Thymus (tissue), 11 donors: ENCODE measurements around the gene KLC1. TPM values are rescaled to one million over a fixed set of nuclear protein-coding genes. Genes with fewer than 3 reads are reported as not detected.

ENCODE experiments used
- DNase-seq, 9 donors: peaks; one replicate each; pipeline ENCODE4 v3.0.0-alpha.2; 2013; ENCODE audit warnings: low spot score in 9 of 9, low read depth in 6 of 9, missing footprints in 1 of 9
- H3K27ac ChIP-seq, 2 donors: one replicate each; pipeline ENCODE4 v1.5.1; 2013; ENCODE audit warnings: control low read depth in 1 of 2, low read depth in 1 of 2, low read length in 1 of 2, mild to moderate bottlenecking in 1 of 2, moderate library complexity in 1 of 2
- H3K27me3 ChIP-seq, 2 donors: one replicate each; pipeline ENCODE4 v1.5.1; 2013; ENCODE audit warnings: low read length in 1 of 2; ENCODE audit not compliant: control insufficient read depth in 2 of 2, insufficient read depth in 1 of 2
- H3K36me3 ChIP-seq, 2 donors: one replicate each; pipeline ENCODE4 v1.5.1; 2013; ENCODE audit warnings: low read length in 1 of 2, mild to moderate bottlenecking in 1 of 2, moderate library complexity in 1 of 2; ENCODE audit not compliant: control insufficient read depth in 2 of 2, insufficient read depth in 2 of 2
- H3K4me1 ChIP-seq, 2 donors: one replicate each; pipeline ENCODE4 v1.5.1; 2013; ENCODE audit warnings: low read length in 2 of 2; ENCODE audit not compliant: control insufficient read depth in 2 of 2, insufficient read depth in 2 of 2
- H3K4me3 ChIP-seq, 2 donors: one replicate each; pipeline ENCODE4 v1.5.1; 2013; ENCODE audit warnings: low read length in 2 of 2, control low read depth in 1 of 2, mild to moderate bottlenecking in 1 of 2
- H3K9me3 ChIP-seq, 2 donors: one replicate each; pipeline ENCODE4 v1.5.1; 2013; ENCODE audit warnings: low read length in 1 of 2, mild to moderate bottlenecking in 1 of 2; ENCODE audit not compliant: control insufficient read depth in 2 of 2, insufficient read depth in 1 of 2
- WGBS: extraction: QIAGEN DNeasy Blood & Tissue Kit; methylation state at CpG from one replicate; pipeline ENCODE4 v1.1.7; 2013; 5-methylcytosine and 5-hydroxymethylcytosine counted together
- polyA plus RNA-seq: library from polyadenylated mRNA; stranded (reverse); fragments of 200-250 nt; gene quantifications from one replicate; pipeline ENCODE4 v1.2.3, GENCODE V29; 2013
- total RNA-seq: library from RNA; stranded (reverse); fragments of 120-200 nt; gene quantifications from one replicate; pipeline ENCODE4 v1.2.4, GENCODE V29; 2013
- donor health status: healthy.

KLC1 gene
- total and polyA plus RNA-seq, 2 donors = 60.1 to 121 TPM

DNA sequence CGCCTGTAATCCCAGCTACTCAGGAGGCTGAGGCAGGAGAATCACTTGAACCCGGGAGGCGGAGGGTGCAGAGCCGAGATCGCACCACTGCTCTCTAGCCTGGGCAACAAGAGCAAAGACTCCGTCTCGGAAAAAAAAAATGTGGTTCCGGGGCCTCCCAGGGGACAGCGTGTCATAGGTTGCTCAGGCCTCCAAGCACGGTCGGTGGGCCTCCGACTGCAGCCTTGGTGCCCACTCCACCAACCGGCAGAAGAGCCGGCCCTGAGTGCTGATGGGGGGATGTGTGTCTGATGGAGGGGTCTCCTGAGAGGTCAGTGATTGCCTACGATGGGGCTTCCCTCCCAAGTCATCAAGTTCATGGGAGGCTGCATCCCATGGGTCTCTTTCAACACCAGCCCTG lies 102.5 kb downstream of the KLC1 start:
- WGBS = 99% methylated on average over 15 of the region's 15 CpGs
- Histone ChIP-seq H3K4me1 (peaks cover 3 to 24% of the 10 kb centered on the region in 2 donors), H3K27me3 (no peaks in the 10 kb centered on the region), H3K9me3 (no peaks in the 10 kb centered on the region), H3K4me3 (no peak overlapping the region), H3K27ac (peak overlapping the region in 1 of 2 donors; percentile 3), H3K36me3 (peaks cover 59 to 71% of the 10 kb centered on the region in 2 donors)
- no peak for DNase-seq

DNA sequence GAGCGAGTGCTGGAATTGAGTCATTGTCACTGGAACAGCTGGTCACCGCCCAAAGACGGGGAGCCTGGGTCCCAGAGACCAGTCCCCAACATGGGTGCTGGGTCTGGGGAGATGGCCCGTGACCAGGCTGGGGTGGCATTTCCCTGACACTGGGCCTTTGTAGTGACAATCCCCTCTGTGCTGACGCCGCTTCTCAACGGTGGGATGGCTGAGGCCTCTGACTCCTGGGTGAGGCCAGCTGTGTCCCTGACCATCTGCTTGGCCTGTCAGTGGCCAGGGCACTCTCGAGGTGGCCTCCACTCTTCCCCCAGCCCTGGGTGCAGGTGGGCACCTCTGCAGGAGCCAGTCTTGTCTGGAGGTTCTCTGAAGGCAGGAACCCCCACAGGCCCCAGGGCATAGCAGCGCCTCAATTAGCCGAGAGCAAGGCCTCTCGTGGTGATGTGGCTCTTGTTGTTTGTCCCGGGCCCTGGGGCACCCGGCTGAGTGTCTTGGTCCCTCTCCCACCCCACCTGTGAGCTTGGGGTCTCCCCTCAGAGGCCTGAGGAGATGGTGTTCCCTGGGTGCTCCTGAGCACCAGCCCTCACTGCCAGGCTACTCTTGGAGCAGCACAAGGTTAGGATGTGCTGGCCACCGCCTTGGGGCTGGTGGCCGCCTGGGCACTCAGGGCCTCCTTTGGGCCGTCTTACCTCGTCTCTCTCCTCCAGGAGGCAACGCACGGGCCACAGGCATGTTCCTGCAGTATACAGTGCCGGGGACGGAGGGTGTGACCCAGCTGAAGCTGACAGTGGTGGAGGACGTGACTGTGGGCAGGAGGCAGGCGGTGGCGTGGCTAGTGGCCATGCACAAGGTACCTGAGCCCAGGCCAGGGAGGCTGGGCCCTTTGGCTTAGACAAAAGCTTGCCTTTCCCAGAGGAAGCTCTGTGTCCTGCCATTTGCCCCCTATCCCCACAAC lies 103.2 kb downstream of the KLC1 start:
- Histone ChIP-seq H3K4me1 (peaks cover 3 to 24% of the 10 kb centered on the region in 2 donors), H3K36me3 (peaks cover 58 to 70% of the 10 kb centered on the region in 2 donors), H3K27ac (no peak overlapping the region), H3K9me3 (no peaks in the 10 kb centered on the region), H3K27me3 (no peaks in the 10 kb centered on the region), H3K4me3 (no peak overlapping the region)
- DNase-seq = no peak
- 98% methylated on average over 24 of the region's 24 CpGs for WGBS

DNA sequence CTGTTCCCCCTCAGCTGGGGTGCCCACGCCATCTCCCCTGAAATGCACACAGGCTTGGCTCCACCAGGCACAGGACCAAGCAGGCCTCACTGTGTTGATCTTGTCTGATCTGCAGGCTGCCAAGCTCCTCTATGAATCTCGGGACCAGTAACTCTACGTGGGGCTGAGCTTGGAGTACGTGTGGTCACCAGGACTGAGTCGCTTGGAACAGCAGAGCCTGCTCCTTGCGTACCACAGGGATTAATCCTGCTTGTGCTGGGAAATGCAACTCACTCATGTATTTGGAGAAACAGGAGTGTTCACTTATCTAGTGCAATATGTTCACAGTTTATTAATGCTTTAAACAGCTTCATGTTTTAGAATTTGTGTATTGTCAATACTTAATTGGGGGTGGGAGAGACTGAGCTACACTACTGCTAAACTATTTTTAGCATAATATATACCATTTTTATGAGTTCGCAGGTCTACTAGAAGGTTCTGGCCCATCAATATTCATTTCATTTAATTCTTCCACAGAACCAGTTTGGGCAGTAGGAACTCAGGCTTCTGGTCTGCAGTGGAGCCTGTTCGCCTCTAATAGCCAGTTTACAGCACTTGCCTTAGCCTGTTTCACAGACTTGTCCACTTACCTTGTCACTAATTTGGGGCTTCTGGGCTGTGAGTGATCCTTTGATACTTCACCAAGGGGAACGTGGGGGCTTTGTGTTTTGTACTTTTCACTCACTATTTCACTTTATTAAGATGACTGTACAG lies 104.0 kb downstream of the KLC1 start:
- H3K4me1 ChIP-seq = peaks cover 3 to 24% of the 10 kb centered on the region in 2 donors
- H3K27ac ChIP-seq = no peak overlapping the region
- no peak overlapping the region for H3K4me3 ChIP-seq
- 97% methylated on average over 9 of the region's 9 CpGs for WGBS
- no peaks in the 10 kb centered on the region for H3K27me3 ChIP-seq
- no peak for DNase-seq
- peaks cover 53 to 69% of the 10 kb centered on the region in 2 donors for H3K36me3 ChIP-seq
- H3K9me3 ChIP-seq = no peaks in the 10 kb centered on the region

DNA sequence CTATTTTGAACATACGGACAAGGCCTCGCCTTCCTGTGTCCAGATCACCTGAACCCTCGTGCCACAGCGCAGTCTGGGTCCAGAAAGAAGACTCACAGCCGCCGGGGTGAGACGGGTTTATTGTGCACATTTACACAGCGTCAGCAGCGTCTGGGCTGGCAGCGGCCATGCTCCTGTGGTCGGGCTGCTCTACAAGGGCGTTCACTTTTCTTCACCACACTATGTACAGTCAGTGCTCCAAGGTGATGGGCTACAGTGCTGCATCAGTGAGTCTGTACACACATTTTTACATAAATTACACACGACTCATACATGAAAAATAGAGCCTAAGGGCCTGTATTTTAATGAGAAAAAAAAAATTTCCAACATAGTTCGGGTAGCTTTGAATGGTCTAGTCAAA lies 104.6 kb downstream of the KLC1 start:
- WGBS = 98% methylated on average over 14 of the region's 14 CpGs

DNA sequence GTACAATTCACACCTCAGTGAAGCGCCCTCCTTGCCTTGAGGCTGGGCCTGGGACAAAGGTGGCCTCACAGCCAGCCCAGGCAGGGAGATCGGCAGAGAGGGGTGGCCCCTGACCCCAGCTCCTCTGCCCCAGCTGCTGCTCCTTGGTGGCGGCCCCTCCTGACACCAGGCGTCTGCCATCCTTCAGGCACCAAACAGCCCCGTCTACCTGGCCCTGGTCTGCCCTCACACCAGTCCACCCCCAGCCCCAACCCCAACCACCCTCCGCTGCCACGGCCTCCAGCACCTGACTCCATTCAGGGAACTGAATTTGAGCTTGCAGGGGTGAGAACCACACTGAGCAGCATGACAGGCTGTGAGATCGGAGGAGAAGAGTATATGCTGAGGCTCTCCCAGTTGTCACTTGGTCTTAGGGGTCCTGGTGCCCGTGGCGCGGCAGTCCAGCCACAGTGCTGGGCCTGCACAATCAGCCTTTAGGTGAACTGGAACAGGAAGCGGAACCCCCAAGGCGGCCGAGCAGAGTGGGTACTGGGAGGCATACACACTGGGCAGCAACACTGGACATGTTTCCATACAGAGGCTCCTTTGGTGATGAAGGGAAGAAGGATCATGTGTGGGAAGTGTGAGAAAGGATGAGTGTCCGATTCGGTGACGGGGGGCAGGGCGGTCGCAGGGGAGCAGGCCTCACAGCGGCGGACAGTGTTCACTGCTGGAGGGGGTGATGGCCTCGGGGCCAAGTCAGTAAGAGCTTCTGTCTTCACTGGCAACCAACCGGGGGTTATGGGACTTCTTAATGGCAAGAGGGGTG lies 105.3 kb downstream of the KLC1 start:
- no peaks in the 10 kb centered on the region for H3K9me3 ChIP-seq
- H3K27me3 ChIP-seq = no peaks in the 10 kb centered on the region
- no peak overlapping the region for H3K4me3 ChIP-seq
- WGBS = 97% methylated on average over 23 of the region's 23 CpGs
- H3K27ac ChIP-seq = no peak overlapping the region
- DNase-seq = no peak
- H3K36me3 ChIP-seq = peaks cover 41 to 65% of the 10 kb centered on the region in 2 donors
- peaks cover 3 to 13% of the 10 kb centered on the region in 2 donors for H3K4me1 ChIP-seq

More for the DNA sequence above, 104.6 kb downstream of the KLC1 start:
- no peak for DNase-seq
- Histone ChIP-seq H3K36me3 (peaks cover 47 to 67% of the 10 kb centered on the region in 2 donors), H3K27ac (no peak overlapping the region), H3K4me3 (no peak overlapping the region), H3K4me1 (peaks cover 3 to 19% of the 10 kb centered on the region in 2 donors), H3K27me3 (no peaks in the 10 kb centered on the region), H3K9me3 (no peaks in the 10 kb centered on the region)

DNA sequence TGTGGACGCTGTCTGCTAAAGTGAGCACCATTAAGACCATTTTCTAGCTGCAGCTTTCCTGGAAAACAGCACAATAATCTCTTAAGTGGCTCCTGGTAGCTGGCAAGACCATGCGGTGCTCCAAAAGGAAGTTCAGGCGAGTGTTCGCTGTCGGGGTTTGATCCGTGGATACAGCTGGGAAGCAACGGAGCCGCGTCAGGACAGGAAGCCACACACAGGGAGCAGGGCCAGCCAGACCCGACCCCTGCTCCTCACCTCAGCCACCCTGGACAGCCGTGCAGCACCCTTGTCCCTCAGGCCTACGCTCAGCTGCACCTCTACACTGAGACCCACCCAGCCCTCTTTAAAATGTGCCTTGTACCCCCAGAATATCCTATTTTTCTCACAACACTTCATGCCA lies 106.0 kb downstream of the KLC1 start:
- Histone ChIP-seq H3K4me3 (no peak overlapping the region), H3K27me3 (no peaks in the 10 kb centered on the region), H3K36me3 (peaks cover 35 to 65% of the 10 kb centered on the region in 2 donors), H3K9me3 (no peaks in the 10 kb centered on the region), H3K27ac (no peak overlapping the region), H3K4me1 (peaks cover 1 to 5% of the 10 kb centered on the region in 2 donors)
- 93% methylated on average over 12 of the region's 12 CpGs for WGBS
- no peak for DNase-seq

DNA sequence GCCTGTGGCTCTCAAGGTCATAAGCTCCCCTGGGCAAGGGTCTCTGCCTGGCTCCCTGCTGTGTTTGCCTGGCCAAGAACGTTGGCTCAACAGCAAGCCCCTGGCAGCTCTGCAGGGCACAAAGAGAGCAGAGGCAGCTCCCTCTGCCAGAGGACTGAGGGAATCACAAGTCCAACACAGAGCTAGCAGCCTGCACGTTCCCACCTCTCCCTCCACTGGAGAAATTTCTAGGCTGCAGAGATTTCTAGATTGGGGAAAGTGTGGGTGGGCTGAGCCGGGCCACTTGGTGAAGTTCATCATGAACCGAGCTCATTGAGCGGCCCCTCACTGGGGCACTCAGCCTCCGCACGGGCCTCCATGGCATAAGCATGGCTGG lies 106.4 kb downstream of the KLC1 start:
- H3K36me3 ChIP-seq = peaks cover 31 to 61% of the 10 kb centered on the region in 2 donors
- H3K9me3 ChIP-seq = no peaks in the 10 kb centered on the region
- H3K4me3 ChIP-seq = no peak overlapping the region
- DNase-seq = no peak
- no peak overlapping the region for H3K27ac ChIP-seq
- no peaks in the 10 kb centered on the region for H3K27me3 ChIP-seq
- 92% methylated on average over 7 of the region's 7 CpGs for WGBS
- peaks cover 0 to 1% of the 10 kb centered on the region in 2 donors for H3K4me1 ChIP-seq

DNA sequence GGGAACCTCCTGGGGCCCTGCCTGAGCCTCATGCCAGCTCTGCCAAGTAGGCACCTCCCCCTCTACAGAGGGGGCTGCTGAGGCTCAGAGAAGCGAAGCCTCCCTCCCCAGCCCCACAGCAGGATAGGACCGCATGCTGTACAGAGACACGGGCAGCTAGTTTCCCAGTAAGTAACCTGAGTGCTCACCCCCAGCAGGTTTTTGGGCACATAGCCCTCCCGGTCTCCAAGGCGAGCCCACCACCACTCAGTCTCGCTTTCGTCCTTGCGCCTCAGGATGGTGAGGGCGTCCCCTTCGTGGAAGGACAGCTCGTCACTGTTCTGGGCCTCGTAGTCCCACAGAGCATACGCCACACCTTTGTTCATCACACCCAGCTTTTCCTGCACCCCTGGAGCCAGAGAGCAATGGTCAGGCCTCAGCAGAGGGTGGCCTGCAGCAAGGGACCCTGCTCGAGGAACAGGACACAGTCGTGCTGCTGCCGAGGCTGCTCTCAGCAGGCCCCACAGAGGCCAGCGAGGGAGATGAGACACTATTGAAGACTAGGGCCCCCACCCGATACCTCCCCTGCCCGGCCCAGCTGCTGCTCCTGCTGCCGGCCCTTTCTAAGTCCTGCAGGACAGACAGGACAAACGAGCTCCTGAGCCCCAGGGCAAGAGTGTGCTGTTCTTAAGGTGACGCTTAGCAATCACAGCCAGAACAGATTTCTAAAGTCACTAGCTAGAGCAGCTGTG lies 107.0 kb downstream of the KLC1 start:
- peaks cover 26 to 56% of the 10 kb centered on the region in 2 donors for H3K36me3 ChIP-seq

More for the DNA sequence above, 107.0 kb downstream of the KLC1 start:
- Histone ChIP-seq H3K4me3 (no peak overlapping the region), H3K27me3 (no peaks in the 10 kb centered on the region), H3K9me3 (no peaks in the 10 kb centered on the region), H3K4me1 (peaks cover 0 to 4% of the 10 kb centered on the region in 2 donors), H3K27ac (no peak overlapping the region)
- DNase-seq = no peak
- WGBS = 95% methylated on average over 22 of the region's 22 CpGs
